ENCODE measurements around the gene ATP11A.
A peak's percentile ranks its signal among the peaks of the same experiment; 100 is the strongest.

The ATP11A gene

DNA sequence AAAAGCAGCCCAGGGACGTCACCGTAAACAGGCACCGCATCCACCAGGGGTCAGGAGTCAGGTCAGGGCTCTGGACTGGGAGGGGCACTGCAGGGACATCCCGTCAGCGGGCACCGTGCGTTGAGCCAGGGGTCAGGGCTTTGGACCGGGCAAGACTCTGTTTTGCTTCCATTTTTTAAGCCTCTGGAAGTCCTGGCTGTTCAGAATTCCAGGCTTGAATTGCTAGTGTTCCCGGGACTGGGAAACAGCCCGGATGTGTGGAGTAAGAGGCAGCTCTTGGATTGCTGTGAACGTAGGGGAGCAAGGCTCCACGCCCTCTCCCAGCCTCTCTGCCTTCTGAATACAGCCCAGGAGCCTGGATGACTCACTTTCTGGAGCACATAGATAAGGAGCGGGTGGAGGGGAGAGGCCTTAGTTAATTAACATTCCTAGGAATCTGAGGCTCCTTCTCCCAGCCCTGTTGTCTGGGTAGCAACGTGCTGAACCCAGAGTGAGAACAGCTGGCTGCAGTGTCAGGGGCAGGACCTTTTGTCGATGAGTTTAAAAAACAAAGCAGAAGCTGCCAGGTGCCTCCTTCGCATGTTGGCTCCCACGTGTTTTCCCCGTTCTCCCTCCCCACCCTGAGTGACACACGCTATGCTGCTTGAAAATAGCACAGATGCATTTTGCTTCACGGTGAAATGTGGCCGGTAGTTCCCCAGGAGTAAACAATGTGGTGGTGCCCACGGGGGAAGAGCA, 21.9 kb downstream of the ATP11A start:
- DNase-seq, result peak; percentile 39

GRCh38 chr13:112712451-112713207, 22.8 kb downstream of the ATP11A start:
- DNase-seq, result no peak

DNA sequence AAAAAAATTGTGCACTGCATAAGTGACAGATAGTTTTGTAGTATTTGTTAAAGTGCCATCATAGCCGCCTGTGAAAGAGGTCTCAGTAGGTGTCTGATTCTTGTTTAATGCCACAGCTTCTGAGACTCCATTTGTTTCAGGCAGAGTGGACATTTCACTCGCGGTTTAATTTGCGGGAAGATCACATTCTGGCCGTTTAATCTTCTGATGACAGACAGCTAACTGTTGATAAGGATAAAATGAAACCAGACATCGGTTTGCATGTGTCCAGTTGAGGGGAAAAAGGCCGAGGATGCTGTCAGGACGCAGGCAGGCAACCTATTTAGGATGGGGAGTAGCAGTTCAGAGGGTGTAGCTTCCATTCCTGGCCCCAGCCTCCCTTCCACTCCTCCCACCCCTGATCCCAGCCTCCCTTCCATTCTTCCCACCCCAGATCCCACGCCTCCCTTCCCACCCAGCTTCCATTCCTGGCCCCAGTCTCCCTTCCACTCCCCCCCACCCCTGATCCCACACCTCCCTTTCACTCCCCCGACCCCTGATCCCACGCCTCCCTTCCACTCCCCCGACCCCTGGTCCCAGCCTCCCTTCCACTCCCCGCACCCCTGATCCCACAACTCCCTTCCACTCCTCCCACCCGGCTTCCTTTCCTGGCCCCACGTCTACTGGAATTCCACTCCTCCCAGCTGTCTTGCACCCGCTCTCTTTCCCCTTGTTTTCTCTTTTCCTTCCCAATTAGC, 23.8 kb downstream of the ATP11A start:
- DNase-seq, result no peak

GRCh38 chr13:112714376-112715174, 24.7 kb downstream of the ATP11A start:
- no peak for DNase-seq

DNA sequence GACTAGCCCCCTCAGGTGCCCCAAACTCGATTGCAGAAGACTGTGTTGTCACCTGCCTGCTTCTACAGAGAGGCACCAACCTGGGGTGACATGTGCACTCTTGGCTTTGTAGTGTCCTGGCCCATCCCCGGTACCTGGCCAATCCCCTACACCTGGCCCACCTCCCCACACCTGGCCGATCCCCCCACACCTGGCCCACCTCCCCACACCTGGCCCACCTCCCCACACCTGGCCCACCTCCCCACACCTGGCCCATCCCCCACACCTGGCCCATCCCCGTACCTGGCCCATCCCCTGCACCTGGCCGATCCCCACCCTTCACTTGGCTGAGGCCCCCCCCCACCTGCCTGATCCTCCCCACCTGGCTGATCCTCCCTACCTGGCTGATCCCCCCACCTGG, 25.4 kb downstream of the ATP11A start:
- DNase-seq, result no peak

DNA sequence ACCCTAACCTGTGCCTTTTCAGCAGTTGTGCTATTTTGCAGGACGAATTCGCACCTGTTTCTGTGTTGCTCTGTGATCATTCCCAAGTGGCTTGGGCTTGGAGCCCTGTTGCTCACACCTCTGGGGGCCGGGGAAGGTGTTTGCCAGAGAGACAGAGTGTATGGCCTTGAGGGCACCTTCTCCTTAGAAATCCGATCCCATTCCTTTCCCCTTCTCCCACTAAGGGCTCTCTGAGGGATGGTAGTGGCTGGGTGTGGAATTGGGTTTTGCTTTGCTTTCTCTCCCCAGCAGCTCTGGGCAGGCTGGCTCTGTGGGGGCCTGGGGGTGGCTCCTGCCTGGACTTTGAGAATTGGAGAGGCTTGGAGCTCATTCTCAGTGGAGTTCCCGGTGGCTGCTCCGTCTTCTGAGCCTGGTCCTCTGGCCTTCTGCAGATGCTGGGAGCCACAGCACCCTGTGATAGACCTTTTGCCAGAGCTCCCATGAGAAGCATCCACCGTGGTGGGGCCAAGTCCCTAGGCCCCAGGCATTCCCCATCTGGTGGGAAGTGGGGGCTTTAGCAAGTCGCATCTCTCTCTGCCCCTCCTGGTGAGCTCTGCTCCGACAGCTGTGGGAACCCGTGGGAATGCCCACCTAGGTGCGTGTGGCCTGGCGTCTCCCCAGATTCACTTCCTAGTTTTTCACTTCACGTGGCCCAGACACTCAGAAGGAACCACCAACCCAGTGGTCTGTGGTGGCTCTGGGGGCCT, 26.1 kb downstream of the ATP11A start:
- peak; percentile 26 for DNase-seq

GRCh38 chr13:112716461-112716820, 26.6 kb downstream of the ATP11A start:
- no peak for DNase-seq

DNA sequence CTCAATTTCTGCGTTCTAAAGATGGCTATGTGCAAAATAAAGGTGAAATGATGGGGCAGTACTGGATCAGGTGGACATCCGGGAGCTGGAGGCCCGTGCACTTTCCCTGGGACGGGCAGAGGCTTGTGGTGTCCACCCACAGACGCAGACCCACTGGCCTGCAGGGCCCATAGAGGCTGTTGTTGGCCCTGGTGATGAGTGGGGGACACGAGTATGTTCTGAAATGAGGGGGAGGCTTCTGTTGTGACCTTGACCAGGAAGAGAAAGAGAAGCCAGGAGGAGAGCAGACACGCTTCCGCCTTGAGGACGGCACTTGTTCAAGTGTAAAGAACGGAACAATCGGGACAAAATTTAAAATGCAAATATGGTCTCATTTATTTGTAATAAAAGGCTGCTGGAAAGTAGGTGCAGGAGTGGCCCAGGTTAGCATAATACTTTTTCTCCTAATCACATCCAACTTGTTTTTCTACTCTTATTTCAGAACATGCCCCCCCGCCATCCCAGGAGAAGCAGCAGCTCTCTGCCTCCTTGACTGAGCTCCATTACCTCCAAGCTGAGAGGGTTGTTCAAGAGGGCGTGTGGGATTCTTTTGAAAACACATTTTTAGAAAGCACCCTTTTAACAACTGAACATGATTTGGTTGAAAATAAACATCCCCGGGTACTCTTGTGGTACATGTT, 27.1 kb downstream of the ATP11A start:
- no peak for DNase-seq

GRCh38 chr13:112718318-112718717, 28.5 kb downstream of the ATP11A start:
- no peak for DNase-seq

DNA sequence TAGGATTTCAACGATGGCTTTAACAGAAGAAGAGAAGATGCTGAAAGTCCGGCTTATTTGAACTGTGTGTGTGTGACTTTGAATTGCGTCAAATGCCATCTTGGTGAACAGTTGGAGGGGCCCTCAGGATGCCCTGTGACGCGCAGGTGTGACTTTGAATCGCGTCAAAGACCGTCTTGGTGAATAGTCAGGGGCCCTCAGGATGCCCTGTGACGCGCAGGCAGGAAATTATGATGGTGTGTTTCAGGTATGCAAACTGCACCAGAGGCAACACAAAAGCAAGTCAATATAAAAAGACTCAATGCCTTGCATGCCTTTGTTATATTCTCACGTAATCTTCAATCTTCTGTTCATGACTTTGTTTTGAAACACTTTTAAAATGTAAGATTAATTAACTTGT, 29.2 kb downstream of the ATP11A start:
- no peak for DNase-seq

GRCh38 chr13:112719556-112719955, 29.7 kb downstream of the ATP11A start:
- DNase-seq, result no peak

GRCh38 chr13:112720251-112720650, 30.4 kb downstream of the ATP11A start:
- no peak for DNase-seq

DNA sequence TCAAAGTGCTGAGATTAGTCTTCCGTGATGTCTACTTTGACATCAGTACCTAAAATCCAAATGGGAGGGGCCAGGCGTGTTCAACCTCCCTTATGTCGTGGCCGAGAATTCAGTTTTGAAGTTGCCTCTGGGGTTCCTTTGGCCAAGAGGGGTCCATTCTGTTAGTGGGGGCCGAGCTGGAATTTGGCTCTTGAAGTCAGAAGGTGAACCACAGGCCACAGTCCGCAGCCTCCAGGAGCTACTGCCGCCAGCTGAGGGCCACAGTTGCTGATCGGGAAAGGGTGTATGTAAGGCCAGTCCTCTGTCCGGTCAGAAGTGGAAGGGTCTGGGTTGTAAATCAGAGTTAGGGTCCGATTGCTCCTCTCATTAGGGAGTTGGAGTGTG, 31.0 kb downstream of the ATP11A start:
- DNase-seq, result no peak

- DNase-seq, result no peak
Observed at GRCh38 chr13:112721198-112722104, 31.6 kb downstream of the ATP11A start.

- DNase-seq, result no peak
Observed at GRCh38 chr13:112722433-112723263, 32.8 kb downstream of the ATP11A start.

DNA sequence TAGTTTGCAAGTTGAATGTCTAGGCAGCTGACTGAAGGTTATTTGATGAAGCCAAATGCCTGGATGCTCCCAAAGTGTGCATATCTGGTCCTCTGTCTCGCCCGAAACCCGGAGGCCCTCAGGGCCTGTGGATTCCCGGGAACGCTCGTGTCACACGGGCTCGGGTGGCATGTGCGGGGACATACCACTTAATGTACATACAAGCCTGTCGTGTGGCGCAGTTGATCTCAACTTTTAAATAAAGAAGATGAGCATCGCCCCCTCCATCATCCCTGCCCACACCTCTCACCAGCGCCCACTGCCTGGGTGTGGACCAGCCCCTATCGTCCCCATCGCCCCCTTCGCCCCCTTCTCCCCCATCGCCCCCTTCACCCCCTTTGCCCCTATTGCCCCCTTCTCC, 33.9 kb downstream of the ATP11A start:
- no peak for DNase-seq

GRCh38 chr13:112724788-112725345, 35.0 kb downstream of the ATP11A start:
- no peak for DNase-seq

- peak; percentile 77 for DNase-seq
Observed at GRCh38 chr13:112725346-112726015, 35.6 kb downstream of the ATP11A start.

Measured in NCI-H2029 (cell line).